ENCODE measurements around the gene AGAP1. TPM values are rescaled to one million over a fixed set of nuclear protein-coding genes. Genes with fewer than 3 reads are reported as not detected.

AGAP1 gene
- total RNA-seq, 1 donor from 2014 or later, result 47.2 TPM

GRCh38 chr2:235541016-235541415, 47.2 kb downstream of the AGAP1 start:
- TF ChIP-seq CTCF (IDR thresholded peaks at IDR 0.05; ENCODE audit: unreplicated experiment), result no peak
- H3K27me3 Mint-ChIP-seq, result no peaks in the 10 kb centered on the region
- H3K27ac Mint-ChIP-seq, result no peak overlapping the region
- H3K4me1 Mint-ChIP-seq (ENCODE audit: low read depth), result peaks cover 31% of the 10 kb centered on the region
- H3K4me3 Mint-ChIP-seq (ENCODE audit: low read depth), result no peak overlapping the region
- no peak for DNase-seq (ENCODE audit: low spot score, unreplicated experiment)
- H3K9me3 Mint-ChIP-seq (ENCODE audit: low read depth), result no peaks in the 10 kb centered on the region
- H3K36me3 Mint-ChIP-seq (ENCODE audit: insufficient read depth), result no peaks in the 10 kb centered on the region

- Mint-ChIP-seq H3K27ac (peak overlapping the region; percentile 87), H3K9me3 (ENCODE audit: low read depth) (no peaks in the 10 kb centered on the region), H3K27me3 (no peaks in the 10 kb centered on the region), H3K4me1 (ENCODE audit: low read depth) (peaks cover 28% of the 10 kb centered on the region), H3K4me3 (ENCODE audit: low read depth) (no peak overlapping the region), H3K36me3 (ENCODE audit: insufficient read depth) (no peaks in the 10 kb centered on the region)
- no peak for DNase-seq (ENCODE audit: low spot score, unreplicated experiment)
- no peak for TF ChIP-seq CTCF (IDR thresholded peaks at IDR 0.05; ENCODE audit: unreplicated experiment)
These were observed 48.2 kb downstream of the AGAP1 start for GRCh38 chr2:235541838-235542549.

- Mint-ChIP-seq H3K4me1 (ENCODE audit: low read depth) (peaks cover 25% of the 10 kb centered on the region), H3K4me3 (ENCODE audit: low read depth) (peak overlapping the region; percentile 17), H3K27ac (peak overlapping the region; percentile 87), H3K9me3 (ENCODE audit: low read depth) (no peaks in the 10 kb centered on the region), H3K27me3 (no peaks in the 10 kb centered on the region), H3K36me3 (ENCODE audit: insufficient read depth) (no peaks in the 10 kb centered on the region)
- no peak for TF ChIP-seq CTCF (IDR thresholded peaks at IDR 0.05; ENCODE audit: unreplicated experiment)
- peak; percentile 20 for DNase-seq (ENCODE audit: low spot score, unreplicated experiment)
These were observed 48.9 kb downstream of the AGAP1 start for GRCh38 chr2:235542733-235543127.

- peak overlapping the region; percentile 74 for H3K27ac Mint-ChIP-seq
- no peaks in the 10 kb centered on the region for H3K36me3 Mint-ChIP-seq (ENCODE audit: insufficient read depth)
- peaks cover 26% of the 10 kb centered on the region for H3K4me1 Mint-ChIP-seq (ENCODE audit: low read depth)
- no peak for DNase-seq (ENCODE audit: low spot score, unreplicated experiment)
- H3K9me3 Mint-ChIP-seq (ENCODE audit: low read depth), result no peaks in the 10 kb centered on the region
- no peaks in the 10 kb centered on the region for H3K27me3 Mint-ChIP-seq
- TF ChIP-seq CTCF (IDR thresholded peaks at IDR 0.05; ENCODE audit: unreplicated experiment), result no peak
- H3K4me3 Mint-ChIP-seq (ENCODE audit: low read depth), result no peak overlapping the region
These were observed 49.4 kb downstream of the AGAP1 start for GRCh38 chr2:235543128-235543750.

- DNase-seq (ENCODE audit: low spot score, unreplicated experiment), result no peak
- peak overlapping the region; percentile 74 for H3K27ac Mint-ChIP-seq
- TF ChIP-seq CTCF (IDR thresholded peaks at IDR 0.05; ENCODE audit: unreplicated experiment), result no peak
- H3K9me3 Mint-ChIP-seq (ENCODE audit: low read depth), result no peaks in the 10 kb centered on the region
- H3K27me3 Mint-ChIP-seq, result no peaks in the 10 kb centered on the region
- peaks cover 26% of the 10 kb centered on the region for H3K4me1 Mint-ChIP-seq (ENCODE audit: low read depth)
- H3K36me3 Mint-ChIP-seq (ENCODE audit: insufficient read depth), result no peaks in the 10 kb centered on the region
- no peak overlapping the region for H3K4me3 Mint-ChIP-seq (ENCODE audit: low read depth)
These were observed 50.2 kb downstream of the AGAP1 start for GRCh38 chr2:235543851-235544688.

Measured in progenitor cell of endocrine pancreas (in vitro differentiated cells).